NCI-H1092 treated with DMSO at 0.1 percent for 48 hours (cell line): Measurements from ENCODE around the gene SLAMF7.

Experiments
- DNase-seq: peaks from one replicate; lab custom pipeline; 2025; lab: John Stamatoyannopoulos, UW

The SLAMF7 gene

GRCh38 chr1:160745551-160745950 lies 6.5 kb downstream of the SLAMF7 start:
- DNase-seq: no peak

DNA sequence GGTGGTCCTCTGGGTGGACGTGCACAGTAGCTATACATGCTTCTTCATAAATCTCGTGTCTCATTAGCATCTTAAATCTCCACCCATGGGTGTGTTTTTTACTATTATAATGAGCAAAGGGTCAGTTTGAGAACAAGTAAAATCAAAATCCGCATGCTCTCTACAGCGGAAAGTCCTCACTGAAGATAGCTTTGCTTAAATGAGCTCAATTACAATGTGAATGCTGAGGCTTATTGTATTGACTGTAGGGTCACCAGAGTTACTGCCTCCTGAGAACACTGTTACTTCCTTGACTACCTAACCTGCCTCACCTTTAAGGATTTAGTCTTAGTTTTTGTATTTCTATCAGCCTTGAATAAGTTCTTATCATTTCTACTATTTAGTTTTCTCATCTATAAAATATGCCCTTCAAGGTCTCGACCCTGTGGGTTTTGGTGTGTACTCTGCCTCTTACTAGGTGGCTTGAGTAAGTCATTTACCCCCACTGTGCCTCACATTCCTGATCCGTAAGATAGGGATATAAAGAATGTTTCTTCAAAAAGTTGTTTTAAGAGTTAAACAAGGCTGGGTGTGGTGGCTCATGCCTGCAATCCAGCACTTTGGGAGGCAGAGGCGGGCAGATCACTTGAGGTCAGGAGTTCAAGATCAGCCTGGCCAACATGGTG lies 7.9 kb downstream of the SLAMF7 start:
- no peak for DNase-seq

DNA sequence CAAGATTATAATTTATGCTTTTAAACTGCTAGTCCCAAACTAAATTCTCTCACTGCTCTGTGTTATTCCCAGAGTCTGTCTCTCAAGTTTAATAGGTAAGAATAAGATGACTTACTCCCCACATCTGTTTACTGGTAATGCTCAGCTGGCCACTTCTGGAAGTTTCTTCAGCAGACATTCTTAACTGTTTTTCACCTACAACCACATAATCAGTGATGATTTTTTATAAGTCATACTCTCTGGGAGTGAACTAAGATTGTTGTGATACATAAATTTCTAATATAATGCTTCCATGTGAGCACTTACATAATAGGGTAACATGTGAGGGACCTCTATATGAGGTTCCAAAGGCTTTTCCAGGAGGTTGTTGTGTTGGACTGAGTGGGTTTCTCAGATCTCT lies 8.7 kb downstream of the SLAMF7 start:
- no peak for DNase-seq

- no peak for DNase-seq
These were observed 9.3 kb downstream of the SLAMF7 start for GRCh38 chr1:160748181-160748877.

GRCh38 chr1:160748878-160749269 lies 9.8 kb downstream of the SLAMF7 start:
- no peak for DNase-seq

DNA sequence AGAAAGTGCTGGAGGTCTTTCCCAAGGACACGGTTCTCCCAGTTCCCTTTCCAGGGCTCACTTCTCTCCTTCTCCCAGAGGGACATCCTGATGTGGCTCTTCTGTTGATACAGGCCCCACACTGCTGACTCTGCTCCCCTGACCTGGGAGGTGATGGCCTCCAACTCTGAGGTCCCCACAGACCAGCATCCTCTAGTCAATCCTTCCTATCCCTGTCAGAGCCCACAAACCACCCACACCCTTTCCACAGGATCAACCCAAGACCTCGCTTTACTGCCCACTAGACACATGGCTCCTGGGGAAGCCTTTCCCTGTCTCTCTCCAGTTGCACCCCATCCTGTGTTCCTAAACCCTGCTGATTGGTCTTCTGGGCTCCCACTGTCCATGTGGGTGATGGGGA lies 11.6 kb downstream of the SLAMF7 start:
- DNase-seq: no peak

- DNase-seq: no peak
These were observed 13.4 kb downstream of the SLAMF7 start for GRCh38 chr1:160752406-160752805.

DNA sequence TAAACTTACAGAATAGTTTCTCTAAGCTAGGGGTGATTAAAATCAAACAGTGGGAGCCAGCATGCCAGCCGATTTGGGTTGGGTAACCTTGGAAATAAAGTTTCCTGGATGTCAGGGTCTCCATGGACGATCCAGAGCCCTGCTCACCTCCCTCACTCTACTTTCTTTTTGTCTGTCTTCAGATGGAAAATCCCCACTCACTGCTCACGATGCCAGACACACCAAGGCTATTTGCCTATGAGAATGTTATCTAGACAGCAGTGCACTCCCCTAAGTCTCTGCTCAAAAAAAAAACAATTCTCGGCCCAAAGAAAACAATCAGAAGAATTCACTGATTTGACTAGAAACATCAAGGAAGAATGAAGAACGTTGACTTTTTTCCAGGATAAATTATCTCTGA lies 13.9 kb downstream of the SLAMF7 start:
- no peak for DNase-seq

GRCh38 chr1:160753594-160753993 lies 14.5 kb downstream of the SLAMF7 start:
- DNase-seq: no peak

DNA sequence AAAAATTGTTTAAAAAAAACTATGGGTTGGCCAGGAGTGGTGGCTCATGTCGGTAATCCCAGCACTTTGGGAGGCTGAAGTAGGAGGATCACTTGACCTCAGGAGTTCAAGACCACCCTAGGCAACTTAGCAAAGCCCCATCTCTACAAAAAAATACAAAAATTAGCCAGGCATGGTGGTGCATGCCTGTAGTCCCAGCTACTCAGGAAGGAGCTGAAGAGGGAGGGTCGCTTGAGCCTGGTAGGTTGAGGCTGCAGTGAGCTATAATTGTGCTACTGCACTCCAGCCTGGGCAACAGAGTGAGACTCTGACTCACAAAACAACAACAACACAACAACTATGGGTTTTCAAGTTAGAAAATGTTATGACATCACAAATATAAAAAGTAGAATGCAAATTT lies 16.4 kb downstream of the SLAMF7 start:
- no peak for DNase-seq

GRCh38 chr1:160755911-160756848 lies 17.1 kb downstream of the SLAMF7 start:
- DNase-seq: no peak

DNA sequence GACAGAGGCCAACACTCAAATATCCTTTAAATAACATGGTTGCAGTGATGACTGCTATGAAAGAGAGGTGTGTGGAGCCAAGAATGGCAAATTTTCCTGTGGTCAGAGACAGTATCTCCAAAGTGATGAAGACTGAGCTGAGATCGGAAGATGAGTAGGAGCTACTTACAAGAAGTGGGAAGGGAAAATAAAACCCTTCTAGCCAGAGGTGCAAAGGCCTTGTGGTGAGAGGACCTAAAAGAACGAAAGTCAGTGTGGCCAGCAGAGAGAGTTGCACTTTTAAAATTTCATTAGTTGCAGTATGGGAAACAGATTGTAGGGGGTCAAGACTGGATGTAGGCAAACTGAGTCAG lies 17.8 kb downstream of the SLAMF7 start:
- DNase-seq: no peak

DNA sequence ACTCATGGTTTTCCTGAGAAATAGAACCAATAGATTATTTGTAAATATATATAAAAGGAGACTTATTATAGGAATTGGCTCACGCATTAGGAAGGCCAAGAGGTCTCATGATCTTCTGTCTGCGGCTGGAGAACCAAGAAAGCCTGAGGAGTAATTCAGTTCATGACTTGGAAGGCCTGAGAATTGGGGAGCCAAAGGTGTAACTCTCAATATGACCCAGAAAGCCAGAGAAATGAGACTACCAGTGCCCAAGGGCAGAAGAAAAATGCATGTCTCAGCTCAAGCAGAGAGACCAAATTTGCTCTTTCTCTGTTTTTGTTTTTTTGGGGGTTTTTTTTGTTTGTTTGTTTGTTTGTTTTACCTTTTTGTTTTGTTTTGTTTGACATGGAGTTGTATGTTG lies 19.5 kb downstream of the SLAMF7 start:
- no peak for DNase-seq

DNA sequence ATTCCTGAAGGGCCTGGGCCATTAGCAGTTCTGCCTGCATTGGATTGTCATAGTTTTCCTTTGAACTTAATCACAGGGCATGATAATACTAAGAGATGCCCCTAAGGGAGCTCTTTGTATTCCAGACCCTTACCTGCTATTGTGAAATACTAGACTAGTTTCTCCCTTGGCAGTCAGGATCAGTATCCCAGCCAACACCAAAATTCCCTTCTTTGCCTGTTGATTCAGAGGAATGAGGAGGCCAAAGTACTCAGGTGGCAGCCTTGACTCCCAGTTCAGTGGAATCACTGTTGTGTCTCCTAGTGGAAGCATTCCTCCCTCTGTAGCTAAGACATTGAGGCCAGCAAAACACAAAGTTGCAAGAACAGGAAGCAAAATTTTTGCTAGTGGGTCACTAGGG lies 20.7 kb downstream of the SLAMF7 start:
- DNase-seq: no peak

DNA sequence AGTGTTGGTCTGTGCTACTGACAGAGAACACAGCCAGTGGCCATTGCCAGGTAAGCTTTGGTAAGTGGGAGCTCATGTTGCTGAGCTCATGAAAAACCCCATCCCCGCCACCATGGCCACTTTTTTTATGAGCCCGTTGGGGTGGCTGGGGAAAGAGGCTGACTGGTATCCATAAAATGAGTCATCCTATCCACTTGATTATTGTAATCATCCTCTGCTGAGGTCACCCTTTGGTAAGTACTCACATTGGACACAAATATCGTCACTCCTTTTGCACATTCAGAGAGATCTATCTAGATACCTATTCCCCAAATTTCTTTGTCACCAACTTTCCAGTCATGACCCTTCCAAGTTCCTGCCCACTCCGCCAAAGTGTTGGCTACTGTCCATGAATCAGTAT lies 22.0 kb downstream of the SLAMF7 start:
- DNase-seq: no peak

GRCh38 chr1:160761886-160762285 lies 22.8 kb downstream of the SLAMF7 start:
- no peak for DNase-seq

GRCh38 chr1:160763993-160764392 lies 24.9 kb downstream of the SLAMF7 start:
- no peak for DNase-seq

DNA sequence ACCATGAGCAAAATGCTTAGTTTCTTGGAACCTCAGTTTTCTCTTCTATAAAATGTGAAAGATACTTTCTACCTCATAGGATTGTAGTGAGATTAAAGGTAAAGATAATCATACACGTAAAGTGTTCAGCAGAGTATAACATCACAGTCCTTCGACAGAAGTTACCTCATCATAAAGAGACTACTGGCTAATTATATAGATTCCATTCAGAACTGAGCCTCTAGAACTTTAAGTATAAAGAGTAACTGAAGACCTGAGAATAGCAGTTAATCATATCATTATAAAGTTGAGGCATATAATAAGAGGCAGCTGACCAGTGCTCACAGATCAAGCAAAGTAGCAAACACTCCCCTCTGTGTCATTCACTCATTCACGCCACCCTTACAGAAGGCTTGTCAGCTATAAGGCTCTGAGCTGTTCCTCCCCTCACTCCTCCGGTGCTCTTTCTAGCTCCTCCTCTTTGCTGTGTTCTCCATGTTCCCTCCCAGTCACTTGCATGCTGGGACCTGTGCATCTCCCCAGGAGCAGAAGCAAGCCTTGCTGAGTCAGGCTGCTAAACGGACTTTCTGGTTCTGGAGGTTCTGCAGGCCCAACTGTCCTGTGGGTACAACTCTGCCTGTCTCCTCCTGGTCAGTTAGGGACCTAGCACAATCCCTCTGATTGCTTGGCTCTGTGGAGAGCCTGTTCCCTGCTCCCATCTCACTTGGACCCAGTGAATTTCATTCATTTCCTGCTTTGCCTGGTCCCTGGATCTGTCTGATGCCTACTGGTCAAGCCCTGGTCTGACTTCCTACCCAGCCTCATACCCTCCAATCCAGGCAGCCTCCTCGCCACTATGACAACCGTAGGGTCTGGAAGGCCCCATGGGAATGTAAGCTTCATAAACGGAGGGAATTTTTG lies 28.6 kb downstream of the SLAMF7 start:
- no peak for DNase-seq

- no peak for DNase-seq
These were observed 29.2 kb downstream of the SLAMF7 start for GRCh38 chr1:160768295-160768657.

DNA sequence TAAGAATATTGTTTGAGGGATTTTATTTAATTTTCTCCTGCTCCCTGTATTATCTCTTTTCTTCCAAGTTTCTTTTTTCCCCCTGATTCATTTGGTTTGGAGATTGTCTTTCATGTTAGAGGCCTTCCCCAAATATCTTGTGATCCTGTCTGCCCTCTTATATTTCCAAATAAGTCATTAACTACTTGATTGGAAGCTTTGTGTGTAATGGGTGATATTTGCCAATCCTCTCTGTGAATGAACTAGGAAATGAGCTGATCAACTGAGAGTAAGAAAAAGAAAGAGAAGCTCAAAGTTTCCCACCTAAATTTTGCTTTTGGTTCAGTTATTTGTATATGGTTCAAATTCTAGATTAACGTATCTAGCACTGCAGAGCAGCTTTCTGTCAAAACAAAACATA lies 33.3 kb downstream of the SLAMF7 start:
- DNase-seq: no peak

DNA sequence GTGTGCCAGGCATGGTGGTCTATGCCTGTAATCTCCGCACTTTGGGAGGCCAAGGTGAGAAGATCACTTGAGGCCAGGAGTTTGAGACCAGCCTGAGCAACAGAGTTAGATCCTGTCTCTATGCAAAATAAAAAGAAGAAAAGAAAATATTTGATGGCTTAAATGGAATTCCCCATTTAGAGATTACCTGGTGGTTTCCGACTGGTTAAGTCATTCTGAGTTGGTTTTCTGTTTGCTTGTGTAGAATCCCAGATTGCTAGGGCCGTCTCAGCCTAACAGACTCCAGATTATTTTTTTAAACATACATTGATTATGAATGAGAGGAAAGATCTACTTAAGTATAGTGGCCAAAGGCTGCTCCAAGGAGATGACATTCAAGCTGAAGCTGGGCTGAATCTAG lies 34.0 kb downstream of the SLAMF7 start:
- no peak for DNase-seq
